Measurements from ENCODE around the gene XKR8.

XKR8 gene

DNA sequence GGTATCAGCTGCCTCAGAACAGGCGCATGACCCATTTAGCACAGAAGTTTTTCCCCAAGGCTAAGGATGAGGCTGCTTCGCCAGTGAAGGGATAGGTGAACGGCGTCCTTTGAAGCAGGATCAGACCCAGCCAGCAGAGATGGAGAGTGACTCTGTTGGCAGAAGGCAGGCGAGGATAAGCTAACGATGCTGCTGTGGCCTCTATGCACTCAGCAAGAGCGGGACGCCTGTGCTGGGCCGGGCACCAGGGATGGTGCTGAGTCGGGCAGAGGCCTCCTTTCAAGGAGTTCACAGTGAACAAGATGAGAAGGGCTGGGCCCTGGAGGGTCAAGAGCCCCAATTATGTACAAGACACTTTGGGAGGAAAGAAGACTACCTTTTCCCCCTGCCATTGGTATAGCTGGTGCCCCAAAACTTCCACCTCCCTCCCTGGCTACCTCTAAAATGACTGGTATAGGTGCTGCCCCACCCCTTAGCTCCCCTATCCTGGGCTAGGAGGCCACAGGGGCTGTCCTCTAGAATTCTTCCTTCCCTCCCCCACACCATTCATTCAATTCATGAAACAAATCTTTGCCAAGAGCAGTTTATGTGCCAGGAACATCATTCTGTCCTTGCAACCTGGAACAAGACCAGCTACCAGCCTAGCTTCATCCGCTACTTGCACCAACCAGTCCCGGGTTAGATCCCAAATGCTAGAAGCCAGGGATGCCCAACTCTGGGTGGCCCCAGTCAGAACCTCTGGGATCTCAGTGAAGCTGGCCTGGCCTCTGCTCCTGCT, 7.5 kb downstream of the XKR8 start:
- Histone ChIP-seq H4K20me1 (ENCODE audit: insufficient read depth, low read length) (no peaks in the 10 kb centered on the region), H3K27ac (ENCODE audit: low read length) (no peak overlapping the region), H3K36me3 (replicated peaks; ENCODE audit: low read depth, low read length) (no peaks in the 10 kb centered on the region), H2AFZ (ENCODE audit: low read depth, low read length) (no peak overlapping the region), H3K9ac (ENCODE audit: low read length) (no peak overlapping the region), H3K9me3 (ENCODE audit: insufficient read depth, low read length) (no peaks in the 10 kb centered on the region), H3K4me1 (ENCODE audit: low read length) (peaks cover 12% of the 10 kb centered on the region), H3K27me3 (ENCODE audit: low read depth, low read length) (no peaks in the 10 kb centered on the region), H3K4me2 (ENCODE audit: low read length) (no peak overlapping the region), H3K4me3 (ENCODE audit: low read length) (no peak overlapping the region), H3K79me2 (ENCODE audit: low read length) (no peaks in the 10 kb centered on the region)
- TF ChIP-seq, protein P1, sequence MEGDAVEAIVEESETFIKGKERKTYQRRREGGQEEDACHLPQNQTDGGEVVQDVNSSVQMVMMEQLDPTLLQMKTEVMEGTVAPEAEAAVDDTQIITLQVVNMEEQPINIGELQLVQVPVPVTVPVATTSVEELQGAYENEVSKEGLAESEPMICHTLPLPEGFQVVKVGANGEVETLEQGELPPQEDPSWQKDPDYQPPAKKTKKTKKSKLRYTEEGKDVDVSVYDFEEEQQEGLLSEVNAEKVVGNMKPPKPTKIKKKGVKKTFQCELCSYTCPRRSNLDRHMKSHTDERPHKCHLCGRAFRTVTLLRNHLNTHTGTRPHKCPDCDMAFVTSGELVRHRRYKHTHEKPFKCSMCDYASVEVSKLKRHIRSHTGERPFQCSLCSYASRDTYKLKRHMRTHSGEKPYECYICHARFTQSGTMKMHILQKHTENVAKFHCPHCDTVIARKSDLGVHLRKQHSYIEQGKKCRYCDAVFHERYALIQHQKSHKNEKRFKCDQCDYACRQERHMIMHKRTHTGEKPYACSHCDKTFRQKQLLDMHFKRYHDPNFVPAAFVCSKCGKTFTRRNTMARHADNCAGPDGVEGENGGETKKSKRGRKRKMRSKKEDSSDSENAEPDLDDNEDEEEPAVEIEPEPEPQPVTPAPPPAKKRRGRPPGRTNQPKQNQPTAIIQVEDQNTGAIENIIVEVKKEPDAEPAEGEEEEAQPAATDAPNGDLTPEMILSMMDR (IDR thresholded peaks at IDR 0.05; ENCODE audit: low read depth, low read length) = no peak
- TF ChIP-seq EZH2phosphoT487 (IDR thresholded peaks at IDR 0.05; ENCODE audit: low read depth) = no peak

DNA sequence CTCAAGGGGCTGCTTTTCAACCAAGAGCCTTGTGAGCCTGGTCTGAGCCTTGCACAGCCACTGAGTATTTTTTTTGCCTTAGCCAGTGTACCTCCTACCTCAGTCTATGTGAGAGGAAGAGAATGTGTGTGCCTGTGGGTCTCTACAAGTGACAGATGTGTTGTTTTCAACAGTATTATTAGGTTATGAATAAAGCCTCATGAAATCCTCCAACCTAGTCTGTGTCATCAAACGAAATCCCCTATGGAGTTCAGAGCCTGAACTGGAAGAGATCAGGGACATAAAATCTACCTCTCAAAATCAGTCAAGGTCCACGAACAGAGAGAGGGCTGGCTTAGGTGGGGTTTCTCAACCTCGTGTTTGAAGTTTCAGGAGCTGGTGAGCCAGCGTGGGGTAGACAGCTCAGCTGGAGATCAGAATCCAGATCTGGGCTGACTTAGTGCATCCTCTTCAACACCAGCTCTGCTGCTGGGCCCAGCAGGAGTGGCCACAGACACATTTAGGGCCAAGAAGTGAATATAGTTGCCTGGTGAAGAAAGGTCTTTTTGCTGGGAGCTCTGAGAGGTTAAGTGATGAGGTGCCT, 8.2 kb downstream of the XKR8 start:
- no peak overlapping the region for H3K4me2 ChIP-seq (ENCODE audit: low read length)
- TF ChIP-seq, protein P1 (IDR thresholded peaks at IDR 0.05; ENCODE audit: low read depth, low read length) = no peak
- no peak for TF ChIP-seq EZH2phosphoT487 (IDR thresholded peaks at IDR 0.05; ENCODE audit: low read depth)
- H3K27me3 ChIP-seq (ENCODE audit: low read depth, low read length) = no peaks in the 10 kb centered on the region
- no peak overlapping the region for H3K9ac ChIP-seq (ENCODE audit: low read length)
- peaks cover 12% of the 10 kb centered on the region for H3K4me1 ChIP-seq (ENCODE audit: low read length)
- H3K79me2 ChIP-seq (ENCODE audit: low read length) = no peaks in the 10 kb centered on the region
- H2AFZ ChIP-seq (ENCODE audit: low read depth, low read length) = no peak overlapping the region
- H3K9me3 ChIP-seq (ENCODE audit: insufficient read depth, low read length) = no peaks in the 10 kb centered on the region
- H4K20me1 ChIP-seq (ENCODE audit: insufficient read depth, low read length) = no peaks in the 10 kb centered on the region
- no peak overlapping the region for H3K4me3 ChIP-seq (ENCODE audit: low read length)
- no peak overlapping the region for H3K27ac ChIP-seq (ENCODE audit: low read length)
- no peaks in the 10 kb centered on the region for H3K36me3 ChIP-seq (replicated peaks; ENCODE audit: low read depth, low read length)

DNA sequence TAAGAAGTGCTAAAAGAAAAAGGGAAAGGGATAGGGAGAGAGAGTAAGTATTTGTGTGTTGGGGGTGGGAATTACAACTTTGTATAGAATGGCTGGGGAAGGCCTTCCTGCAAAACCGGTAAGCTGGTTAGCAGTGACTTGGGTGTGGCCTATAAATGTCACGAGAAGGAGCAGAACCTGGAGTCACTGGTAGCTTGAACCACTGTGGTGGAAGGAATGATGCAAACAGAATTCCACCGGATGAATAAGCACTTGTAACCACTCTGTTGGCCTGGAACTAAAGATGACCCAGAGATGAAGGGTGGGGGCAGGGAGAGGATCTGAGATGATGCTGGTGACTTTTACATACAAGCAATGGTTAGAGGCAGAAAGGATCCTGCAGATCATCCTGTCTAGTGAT, 8.9 kb downstream of the XKR8 start:
- TF ChIP-seq EZH2phosphoT487 (IDR thresholded peaks at IDR 0.05; ENCODE audit: low read depth) = no peak
- TF ChIP-seq, protein P1 (IDR thresholded peaks at IDR 0.05; ENCODE audit: low read depth, low read length) = no peak
- Histone ChIP-seq H3K9ac (ENCODE audit: low read length) (no peak overlapping the region), H3K27me3 (ENCODE audit: low read depth, low read length) (no peaks in the 10 kb centered on the region), H3K27ac (ENCODE audit: low read length) (no peak overlapping the region), H3K36me3 (replicated peaks; ENCODE audit: low read depth, low read length) (no peaks in the 10 kb centered on the region), H3K4me3 (ENCODE audit: low read length) (no peak overlapping the region), H4K20me1 (ENCODE audit: insufficient read depth, low read length) (no peaks in the 10 kb centered on the region), H2AFZ (ENCODE audit: low read depth, low read length) (no peak overlapping the region), H3K4me2 (ENCODE audit: low read length) (no peak overlapping the region), H3K9me3 (ENCODE audit: insufficient read depth, low read length) (no peaks in the 10 kb centered on the region), H3K4me1 (ENCODE audit: low read length) (peaks cover 12% of the 10 kb centered on the region), H3K79me2 (ENCODE audit: low read length) (no peaks in the 10 kb centered on the region)

DNA sequence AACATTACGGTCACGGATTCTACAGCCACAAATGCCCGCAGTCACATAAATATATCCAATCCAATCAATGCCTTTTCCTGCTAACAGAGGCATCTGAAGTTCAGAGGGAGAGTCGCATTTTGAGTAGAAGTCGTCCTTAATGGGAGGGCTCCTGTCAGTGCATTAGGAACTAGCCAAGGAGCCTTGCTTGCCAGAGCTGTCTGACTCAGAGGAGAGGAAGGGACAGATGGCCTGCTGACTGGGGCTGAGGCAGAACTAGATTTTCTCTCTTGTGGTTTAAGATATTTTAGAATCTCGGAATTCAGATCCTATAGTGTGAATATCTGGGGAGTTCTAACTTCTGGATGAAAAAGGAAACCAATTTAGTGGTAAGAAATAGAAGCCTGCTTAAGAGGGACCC, 10.6 kb downstream of the XKR8 start:
- no peak overlapping the region for H3K4me2 ChIP-seq (ENCODE audit: low read length)
- H3K27ac ChIP-seq (ENCODE audit: low read length) = no peak overlapping the region
- no peaks in the 10 kb centered on the region for H3K79me2 ChIP-seq (ENCODE audit: low read length)
- no peaks in the 10 kb centered on the region for H3K36me3 ChIP-seq (replicated peaks; ENCODE audit: low read depth, low read length)
- no peaks in the 10 kb centered on the region for H3K27me3 ChIP-seq (ENCODE audit: low read depth, low read length)
- no peak overlapping the region for H2AFZ ChIP-seq (ENCODE audit: low read depth, low read length)
- no peak overlapping the region for H3K4me3 ChIP-seq (ENCODE audit: low read length)
- H3K9ac ChIP-seq (ENCODE audit: low read length) = no peak overlapping the region
- TF ChIP-seq, protein P1 (IDR thresholded peaks at IDR 0.05; ENCODE audit: low read depth, low read length) = no peak
- TF ChIP-seq EZH2phosphoT487 (IDR thresholded peaks at IDR 0.05; ENCODE audit: low read depth) = no peak
- H3K4me1 ChIP-seq (ENCODE audit: low read length) = peaks cover 12% of the 10 kb centered on the region
- no peaks in the 10 kb centered on the region for H3K9me3 ChIP-seq (ENCODE audit: insufficient read depth, low read length)
- no peaks in the 10 kb centered on the region for H4K20me1 ChIP-seq (ENCODE audit: insufficient read depth, low read length)

All from OCI-LY3 (cell line).